Endodermal cell (in vitro differentiated cells): Measurements from ENCODE around the gene SLC10A6. TPM values are rescaled to one million over a fixed set of nuclear protein-coding genes. Genes with fewer than 3 reads are reported as not detected.

Source experiments
- DNase-seq: peaks from one replicate; pipeline ENCODE4 v3.0.0-alpha.2; 2017
- H3K27ac ChIP-seq: 2 replicates; pipeline ENCODE4 v1.5.1; 2013; ENCODE audit warnings: mild to moderate bottlenecking, low read depth, low read length, moderate library complexity
- H3K27me3 ChIP-seq: 2 replicates; pipeline ENCODE4 v1.6.1; 2013; ENCODE audit warnings: mild to moderate bottlenecking, low read length, moderate library complexity; ENCODE audit not compliant: insufficient read depth, control insufficient read depth, poor library complexity, severe bottlenecking
- H3K36me3 ChIP-seq: 2 replicates; pipeline ENCODE4 v1.7.0; 2013; ENCODE audit warnings: mild to moderate bottlenecking, low read length, moderate library complexity; ENCODE audit not compliant: control insufficient read depth, insufficient read depth
- H3K4me1 ChIP-seq: one replicate; pipeline ENCODE4 v1.7.0; 2013; ENCODE audit warnings: low read length; ENCODE audit not compliant: control insufficient read depth, insufficient read depth
- H3K4me3 ChIP-seq: 2 replicates; pipeline ENCODE4 v1.5.1; 2013; ENCODE audit warnings: mild to moderate bottlenecking, low read length, moderate library complexity
- H3K9ac ChIP-seq: 2 replicates; pipeline ENCODE4 v1.6.1; 2013; ENCODE audit warnings: mild to moderate bottlenecking, low read length, moderate library complexity; ENCODE audit not compliant: poor library complexity, severe bottlenecking; ENCODE audit errors: extremely low read depth
- H3K9me3 ChIP-seq: 2 replicates; pipeline ENCODE4 v1.6.1; 2013; ENCODE audit warnings: mild to moderate bottlenecking, low read length, moderate library complexity; ENCODE audit not compliant: control insufficient read depth
- H3K27ac Mint-ChIP-seq: 2 replicates; pipeline ENCODE4 v1.8.0; 2020; ENCODE audit warnings: mixed read lengths
- H3K27me3 Mint-ChIP-seq: 2 replicates; pipeline ENCODE4 v1.8.0; 2021; ENCODE audit warnings: mild to moderate bottlenecking, mixed read lengths; ENCODE audit not compliant: insufficient read depth
- H3K36me3 Mint-ChIP-seq: 2 replicates; pipeline ENCODE4 v1.8.0; 2020; ENCODE audit warnings: low read depth, mixed read lengths
- H3K4me1 Mint-ChIP-seq: 2 replicates; pipeline ENCODE4 v1.8.0; 2020; ENCODE audit warnings: mixed read lengths
- H3K4me3 Mint-ChIP-seq: 2 replicates; pipeline ENCODE4 v1.8.0; 2020; ENCODE audit warnings: mild to moderate bottlenecking, moderate library complexity, mixed read lengths
- H3K9me3 Mint-ChIP-seq: 2 replicates; pipeline ENCODE4 v1.8.0; 2020; ENCODE audit warnings: mild to moderate bottlenecking, mixed read lengths
- WGBS, 2 experiments: methylation state at CpG; one replicate each; pipeline versions ENCODE4 v1.1.5 to v1.1.7; 2013; ENCODE audit warnings: missing lambda C conversion rate in 2 of 2, mixed read lengths in 1 of 2; ENCODE audit not compliant: insufficient coverage in 1 of 2, insufficient read length in 1 of 2; 5-methylcytosine and 5-hydroxymethylcytosine counted together
- total RNA-seq, 2 donors: library from RNA; stranded (reverse); fragmentation: NEBNext Ultra II Directional in 1 of 2; extraction: Animal tissue kit (Norgen Biotek cat#: 25700) in 1 of 2; gene quantifications; 2 replicates in 1 of 2; 3 replicates in 1 of 2; pipeline ENCODE4 v1.2.1, GENCODE V29; 2021
- TF ChIP-seq, protein P1 (sequence below): fragments of 200-600 bp; sonication (generic); conservative IDR thresholded peaks from 2 replicates; pipeline ENCODE4 v1.5.0; 2021; ENCODE audit warnings: antibody characterized with exemption, mild to moderate bottlenecking

Gene SLC10A6
- total RNA-seq, 2 donors from 2014 or later: not detected

- Mint-ChIP-seq H3K4me1 (peaks cover 19% of the 10 kb centered on the region), H3K36me3 (peaks cover 30% of the 10 kb centered on the region), H3K4me3 (no peak overlapping the region), H3K27ac (no peak overlapping the region), H3K9me3 (peaks cover 9% of the 10 kb centered on the region), H3K27me3 (no peaks in the 10 kb centered on the region)
- WGBS, 2 experiments: 92 to 94% methylated on average over 2 to 3 of the region's 3 CpGs
- H3K36me3 ChIP-seq: peaks cover 26% of the 10 kb centered on the region
- TF ChIP-seq, protein P1, sequence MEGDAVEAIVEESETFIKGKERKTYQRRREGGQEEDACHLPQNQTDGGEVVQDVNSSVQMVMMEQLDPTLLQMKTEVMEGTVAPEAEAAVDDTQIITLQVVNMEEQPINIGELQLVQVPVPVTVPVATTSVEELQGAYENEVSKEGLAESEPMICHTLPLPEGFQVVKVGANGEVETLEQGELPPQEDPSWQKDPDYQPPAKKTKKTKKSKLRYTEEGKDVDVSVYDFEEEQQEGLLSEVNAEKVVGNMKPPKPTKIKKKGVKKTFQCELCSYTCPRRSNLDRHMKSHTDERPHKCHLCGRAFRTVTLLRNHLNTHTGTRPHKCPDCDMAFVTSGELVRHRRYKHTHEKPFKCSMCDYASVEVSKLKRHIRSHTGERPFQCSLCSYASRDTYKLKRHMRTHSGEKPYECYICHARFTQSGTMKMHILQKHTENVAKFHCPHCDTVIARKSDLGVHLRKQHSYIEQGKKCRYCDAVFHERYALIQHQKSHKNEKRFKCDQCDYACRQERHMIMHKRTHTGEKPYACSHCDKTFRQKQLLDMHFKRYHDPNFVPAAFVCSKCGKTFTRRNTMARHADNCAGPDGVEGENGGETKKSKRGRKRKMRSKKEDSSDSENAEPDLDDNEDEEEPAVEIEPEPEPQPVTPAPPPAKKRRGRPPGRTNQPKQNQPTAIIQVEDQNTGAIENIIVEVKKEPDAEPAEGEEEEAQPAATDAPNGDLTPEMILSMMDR: peak; percentile 65
- DNase-seq: peak; percentile 56
- peaks cover 20% of the 10 kb centered on the region for H3K9me3 ChIP-seq
- no peak overlapping the region for H3K4me3 ChIP-seq
- H3K9ac ChIP-seq: no peak overlapping the region
- no peak overlapping the region for H3K27ac ChIP-seq
- no peaks in the 10 kb centered on the region for H3K4me1 ChIP-seq
- peaks cover 6% of the 10 kb centered on the region for H3K27me3 ChIP-seq
Observed at GRCh38 chr4:86818841-86819240, 30.3 kb downstream of the SLC10A6 start.

- no peak overlapping the region for H3K4me3 Mint-ChIP-seq
- H3K36me3 Mint-ChIP-seq: peaks cover 36% of the 10 kb centered on the region
- peaks cover 19% of the 10 kb centered on the region for H3K4me1 Mint-ChIP-seq
Observed at GRCh38 chr4:86818211-86818610, 31.0 kb downstream of the SLC10A6 start.

DNA sequence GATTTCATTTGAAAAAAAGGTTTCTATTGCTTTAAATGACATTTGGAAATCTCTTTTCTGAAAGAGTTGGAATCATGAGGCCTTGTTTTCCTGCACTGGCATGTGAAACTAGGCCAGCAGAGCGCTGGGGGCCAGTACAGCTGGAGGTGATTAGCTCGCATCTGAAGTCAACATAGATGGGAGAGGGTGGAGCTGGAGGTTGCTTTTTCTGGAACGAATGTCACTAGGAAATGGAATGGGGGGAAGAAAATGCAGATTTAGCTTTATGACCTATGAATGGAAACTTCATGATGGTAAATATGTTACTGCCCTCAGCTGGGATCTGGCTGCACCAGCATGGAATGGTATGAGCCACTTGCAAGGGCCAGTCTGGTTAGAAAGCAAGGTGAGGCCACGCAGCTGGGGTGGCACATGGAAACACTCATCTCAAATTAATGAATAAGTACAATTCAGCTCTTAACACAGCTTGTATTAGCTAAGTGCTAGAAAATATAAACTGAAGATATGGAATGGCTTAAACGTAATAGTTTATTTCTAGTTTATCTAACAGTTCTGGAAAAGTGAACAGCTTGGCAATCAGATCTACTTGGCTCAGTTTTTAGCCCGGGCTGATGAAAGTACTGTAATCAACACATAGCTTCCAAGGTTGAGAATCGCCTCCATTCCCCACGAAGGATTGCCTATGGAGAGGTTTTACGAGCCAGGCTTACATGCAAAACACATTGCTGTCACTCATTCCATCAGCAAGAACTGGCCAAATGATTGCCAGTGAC is 32.5 kb downstream of the SLC10A6 start:
- peaks cover 21% of the 10 kb centered on the region for H3K9me3 ChIP-seq
- H3K4me1 ChIP-seq: no peaks in the 10 kb centered on the region
- WGBS, 2 experiments: 95 to 100% methylated on average over 5 to 9 of the region's 9 CpGs
- peaks cover 19% of the 10 kb centered on the region for H3K4me1 Mint-ChIP-seq
- H3K36me3 Mint-ChIP-seq: peaks cover 46% of the 10 kb centered on the region
- DNase-seq: no peak
- H3K27me3 Mint-ChIP-seq: no peaks in the 10 kb centered on the region
- peaks cover 47% of the 10 kb centered on the region for H3K36me3 ChIP-seq
- H3K9me3 Mint-ChIP-seq: peaks cover 9% of the 10 kb centered on the region
- no peak overlapping the region for H3K4me3 ChIP-seq
- no peak overlapping the region for H3K27ac ChIP-seq
- no peak overlapping the region for H3K4me3 Mint-ChIP-seq
- H3K27me3 ChIP-seq: no peaks in the 10 kb centered on the region
- H3K27ac Mint-ChIP-seq: no peak overlapping the region
- TF ChIP-seq, protein P1: no peak
- H3K9ac ChIP-seq: no peak overlapping the region

More at GRCh38 chr4:86818211-86818610, 31.0 kb downstream of the SLC10A6 start:
- Histone ChIP-seq H3K27me3 (no peaks in the 10 kb centered on the region), H3K4me1 (no peaks in the 10 kb centered on the region), H3K36me3 (peaks cover 32% of the 10 kb centered on the region), H3K9ac (no peak overlapping the region), H3K4me3 (peak overlapping the region; percentile 11), H3K9me3 (peaks cover 20% of the 10 kb centered on the region), H3K27ac (no peak overlapping the region)
- no peak for DNase-seq
- peak overlapping the region; percentile 18 for H3K27ac Mint-ChIP-seq
- H3K9me3 Mint-ChIP-seq: peaks cover 9% of the 10 kb centered on the region
- WGBS, 2 experiments: 71 to 77% methylated on average over 2 of the region's 2 CpGs
- TF ChIP-seq, protein P1: no peak
- H3K27me3 Mint-ChIP-seq: no peaks in the 10 kb centered on the region
